Cardiac fibroblast (primary cell): ENCODE measurements around the gene TIMELESS.

Experiments
- DNase-seq, 2 donors: peaks; one replicate each; pipeline versions ENCODE4 v3.0.0 to v3.0.0-alpha.2; 2010; ENCODE audit warnings: low read depth in 2 of 2
- H3K4me3 ChIP-seq, 2 donors: replicated peaks in 1 of 2; 1 replicate in 1 of 2; 2 replicates in 1 of 2; pipeline ENCODE4 v1.5.1; 2011; ENCODE audit warnings: low read depth in 2 of 2, low read length in 2 of 2, mild to moderate bottlenecking in 2 of 2, moderate library complexity in 1 of 2
- CTCF ChIP-seq: IDR thresholded peaks from one replicate; pipeline ENCODE4 v1.5.1; 2011; ENCODE audit warnings: low read depth, mild to moderate bottlenecking, low read length, inconsistent platforms

TIMELESS gene

DNA sequence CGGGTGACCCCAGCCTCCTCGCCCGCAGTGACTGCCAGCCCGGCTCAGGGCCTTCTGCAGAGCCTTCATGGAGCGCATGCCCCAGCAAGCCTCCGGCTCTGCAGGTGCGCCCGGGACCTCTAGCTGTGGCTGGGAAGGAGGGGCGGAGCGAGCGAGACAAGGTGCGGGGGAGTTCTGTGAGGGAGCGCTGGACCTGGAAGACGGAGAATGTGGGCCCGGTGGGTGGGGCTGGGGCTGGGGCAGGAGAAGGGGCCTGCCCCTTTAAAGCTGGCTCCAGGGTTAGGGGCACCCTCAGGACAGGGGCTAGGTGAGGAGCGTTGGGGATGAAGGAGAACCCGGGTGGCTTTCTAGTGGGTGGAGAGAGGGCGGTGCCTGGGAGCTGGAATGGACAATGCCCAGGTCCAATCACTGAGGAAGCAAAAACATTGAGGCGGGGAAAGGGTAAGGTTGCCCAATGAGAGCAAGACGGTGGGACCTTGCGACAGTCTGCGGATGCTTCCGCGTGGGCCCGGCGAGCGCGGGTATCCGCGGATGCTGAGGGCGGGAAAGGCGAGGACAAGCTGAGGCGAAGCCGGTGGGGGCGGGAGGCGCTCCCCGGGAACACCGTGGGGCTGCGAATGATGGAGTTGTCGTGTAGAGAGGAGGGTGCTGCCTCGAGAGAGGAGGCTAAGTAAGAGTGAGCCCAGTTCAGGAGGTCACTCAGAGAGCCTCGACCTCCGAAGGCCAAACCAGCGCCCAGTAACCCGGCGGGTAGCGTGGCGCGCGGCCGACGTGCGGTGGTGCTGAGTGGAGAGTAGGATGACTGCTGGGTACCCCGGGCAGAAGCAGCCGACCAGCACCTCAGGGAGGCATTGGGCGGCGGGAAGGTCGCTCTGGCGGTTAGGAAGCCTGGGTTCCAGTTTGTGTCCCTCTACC, 39.1 kb upstream of the TIMELESS start, which contains the start of gene GLS2:
TSS of gene GLS2 (minus strand) at position 121 of the 915 bp plus-strand sequence. CDS start at position 78, 43 bp downstream.
- TF ChIP-seq CTCF: no peak
- H3K4me3 ChIP-seq: peak within 1 kb of the TSS; percentile 43 to 48
- DNase-seq: peak; percentile 76 to 78

GRCh38 chr12:56487448-56488040, 38.3 kb upstream of the TIMELESS start:
- peak overlapping the region; percentile 43 to 48 for H3K4me3 ChIP-seq
- peak; percentile 4 to 13 for DNase-seq
- TF ChIP-seq CTCF: no peak

- DNase-seq: no peak
- no peak for TF ChIP-seq CTCF
- H3K4me3 ChIP-seq: no peak overlapping the region
Measured at GRCh38 chr12:56486694-56487093, 37.5 kb upstream of the TIMELESS start.

DNA sequence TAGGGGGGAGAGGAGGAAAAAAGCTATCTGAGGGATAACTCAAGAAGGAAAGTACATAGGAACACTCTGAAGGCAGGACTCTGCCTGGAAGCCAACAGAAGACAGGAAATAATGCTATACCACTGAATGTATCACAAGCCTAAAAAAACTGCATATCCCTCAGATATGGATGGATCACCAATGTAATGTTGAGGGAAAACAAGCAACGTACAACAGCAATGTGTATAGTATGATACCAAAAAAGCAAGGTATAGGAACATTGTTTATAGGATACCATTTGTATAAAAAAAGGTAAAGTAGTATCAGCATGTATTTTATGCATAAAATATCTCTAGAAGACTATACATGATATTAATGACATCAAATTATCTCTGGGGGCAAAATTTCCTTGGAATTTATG, 35.3 kb upstream of the TIMELESS start:
- DNase-seq: no peak
- H3K4me3 ChIP-seq: no peak overlapping the region
- no peak for TF ChIP-seq CTCF

- TF ChIP-seq CTCF: no peak
- no peak for DNase-seq
- no peak overlapping the region for H3K4me3 ChIP-seq
Measured at GRCh38 chr12:56479625-56480024, 30.4 kb upstream of the TIMELESS start.

GRCh38 chr12:56477521-56478225, 28.4 kb upstream of the TIMELESS start:
- no peak overlapping the region for H3K4me3 ChIP-seq
- TF ChIP-seq CTCF: no peak
- DNase-seq: no peak
